ENCODE data around the gene DGKD.
A peak's percentile ranks its signal among the peaks of the same experiment; 100 is the strongest.
"Not testable (repeated sequence)": the region's sequence is repeated elsewhere in the genome, so short reads cannot be mapped to it uniquely, and the experiment has no call there.

The DGKD gene

GRCh38 chr2:233386382-233387041, 32.2 kb downstream of the DGKD start:
- no peak for DNase-seq

- no peak for DNase-seq
Measured at GRCh38 chr2:233387225-233387624, 32.9 kb downstream of the DGKD start.

GRCh38 chr2:233387667-233388528, 33.6 kb downstream of the DGKD start:
- no peak for DNase-seq

DNA sequence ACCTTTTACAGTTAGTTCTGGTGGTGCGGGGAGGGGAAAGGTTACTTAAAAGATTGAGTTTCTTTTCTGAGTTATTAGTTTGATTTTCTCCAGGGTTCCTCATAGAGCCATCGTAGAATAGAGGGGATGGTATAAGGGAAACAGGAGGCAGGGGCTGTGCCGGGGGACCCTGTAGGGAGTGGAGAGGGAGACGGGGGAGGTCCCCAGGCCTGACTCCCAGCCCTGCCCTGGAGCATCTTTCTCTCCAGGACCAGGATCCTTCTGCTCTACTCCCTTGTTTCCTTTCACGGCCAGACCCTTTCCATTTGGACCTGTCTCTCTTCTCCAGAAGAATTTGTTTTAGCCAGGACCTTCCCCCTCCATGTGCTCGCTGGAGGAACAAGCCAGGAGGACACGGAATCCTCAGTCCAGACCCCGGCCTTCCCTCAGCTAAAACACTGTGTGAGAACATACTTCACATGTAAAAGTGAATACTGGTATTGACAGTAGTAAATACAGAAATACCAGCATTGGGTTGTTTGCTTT, 35.4 kb downstream of the DGKD start:
- no peak for DNase-seq

DNA sequence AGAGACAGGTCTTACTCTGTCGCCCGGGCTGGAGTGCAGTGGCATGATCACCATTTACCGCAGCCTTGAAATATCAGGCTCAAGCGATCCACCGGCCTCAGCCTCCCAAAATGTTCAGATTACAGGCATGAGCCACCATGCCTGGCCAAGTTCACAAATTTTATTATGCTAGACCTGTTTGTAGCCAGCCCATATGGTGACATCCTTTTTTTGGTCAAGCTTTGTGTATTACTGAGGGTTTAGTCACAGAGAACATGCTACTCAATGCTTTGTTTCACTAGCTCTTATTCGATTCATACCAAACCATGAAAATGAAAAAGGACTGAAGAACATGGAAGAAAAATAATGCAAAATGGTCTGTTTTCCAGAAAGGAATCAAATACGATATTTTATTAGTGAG, 41.4 kb downstream of the DGKD start:
- DNase-seq: no peak

- DNase-seq: not testable (repeated sequence)
Measured at GRCh38 chr2:233396726-233397665, 42.7 kb downstream of the DGKD start.

DNA sequence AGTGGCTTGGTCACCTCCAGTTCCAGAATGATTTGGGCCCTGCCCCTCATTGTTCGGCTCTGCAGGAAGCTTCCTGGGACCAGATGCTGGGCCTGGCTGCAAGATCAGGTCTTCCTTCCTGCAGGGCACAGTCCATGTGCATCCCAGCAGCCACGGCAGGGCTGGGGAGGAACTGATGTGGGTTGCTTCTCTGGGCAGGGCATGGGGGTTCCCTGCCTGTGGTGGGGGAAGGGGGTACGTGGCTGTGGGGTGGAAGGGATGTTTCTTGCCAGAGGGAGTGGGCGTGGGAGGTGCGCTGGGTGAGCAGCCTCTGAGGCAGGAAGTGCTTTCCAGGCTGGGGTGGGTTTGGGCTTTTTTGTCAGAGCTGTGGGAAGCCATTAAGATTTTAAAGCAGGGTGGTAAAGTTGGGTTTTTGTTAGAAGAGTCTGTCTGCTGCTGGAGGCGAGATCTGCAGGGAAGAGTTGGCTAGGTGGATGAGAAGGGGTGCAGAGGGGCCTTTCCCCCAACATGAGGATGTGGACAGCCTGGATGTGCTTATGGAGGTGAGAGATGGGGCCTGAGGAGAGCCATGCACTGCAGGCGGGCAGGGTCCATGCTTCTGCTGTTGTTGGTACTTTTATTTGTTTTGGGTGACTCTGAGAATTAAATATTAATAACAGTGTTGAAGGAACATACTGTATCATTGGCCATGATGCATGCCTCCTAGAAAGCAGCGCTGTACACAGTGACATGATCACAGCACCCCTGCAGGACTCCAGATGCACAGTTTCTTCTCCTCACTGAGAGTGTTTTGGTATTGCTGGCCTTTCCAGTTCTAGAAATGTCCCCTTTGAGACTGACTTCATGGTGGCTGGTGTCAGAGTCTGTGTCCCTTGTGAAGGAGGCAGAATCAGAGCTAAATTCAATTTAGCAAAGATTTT, 45.3 kb downstream of the DGKD start:
- DNase-seq: peak in 3 of 4 experiments; percentile 31 to 61 (median 42)

DNA sequence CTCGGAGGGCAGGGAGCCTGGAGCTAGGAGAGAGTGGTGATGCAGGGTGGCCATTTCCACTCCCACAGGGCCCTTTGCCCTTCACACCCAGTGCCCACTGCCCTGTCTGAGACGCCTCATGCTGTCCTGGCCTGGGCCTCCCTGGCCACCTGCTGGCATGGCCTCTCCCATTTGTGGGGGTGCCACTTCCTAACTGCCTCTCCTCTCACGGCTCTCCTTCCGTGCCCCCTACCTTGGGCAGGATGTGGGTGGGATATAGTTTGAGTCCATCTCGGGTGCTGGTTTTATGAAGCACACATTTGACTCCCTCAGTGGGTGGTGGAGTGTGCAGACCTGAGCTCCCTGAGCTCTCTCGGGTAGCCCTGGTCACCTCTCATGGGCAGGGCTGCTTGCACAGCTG, 46.0 kb downstream of the DGKD start:
- no peak for DNase-seq

GRCh38 chr2:233400961-233401360, 46.7 kb downstream of the DGKD start:
- no peak for DNase-seq

DNA sequence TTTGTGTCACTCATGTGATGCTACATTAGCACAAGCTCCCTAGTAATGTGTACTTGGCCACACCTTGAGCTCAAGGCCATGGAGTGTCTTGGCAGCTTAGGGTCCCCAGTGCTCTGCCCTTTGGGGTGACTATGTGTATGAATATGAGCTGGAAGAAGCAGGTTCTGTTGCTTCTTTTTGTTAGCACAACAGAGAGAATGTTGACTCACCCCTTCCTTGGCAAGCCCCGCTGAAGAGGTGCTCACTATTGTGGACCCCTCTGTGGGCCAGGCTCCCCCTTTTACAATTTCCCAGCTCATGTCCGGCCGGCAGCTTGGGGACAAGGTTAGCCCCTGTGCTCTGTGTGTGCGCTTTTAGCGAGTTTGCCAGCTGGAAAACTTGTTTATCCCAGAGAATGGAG, 48.1 kb downstream of the DGKD start:
- DNase-seq: no peak

- DNase-seq: no peak
Measured at GRCh38 chr2:233402789-233403188, 48.5 kb downstream of the DGKD start.

- peak in 3 of 4 experiments; percentile 29 to 53 (median 33) for DNase-seq
Measured at GRCh38 chr2:233404222-233404621, 49.9 kb downstream of the DGKD start.

DNA sequence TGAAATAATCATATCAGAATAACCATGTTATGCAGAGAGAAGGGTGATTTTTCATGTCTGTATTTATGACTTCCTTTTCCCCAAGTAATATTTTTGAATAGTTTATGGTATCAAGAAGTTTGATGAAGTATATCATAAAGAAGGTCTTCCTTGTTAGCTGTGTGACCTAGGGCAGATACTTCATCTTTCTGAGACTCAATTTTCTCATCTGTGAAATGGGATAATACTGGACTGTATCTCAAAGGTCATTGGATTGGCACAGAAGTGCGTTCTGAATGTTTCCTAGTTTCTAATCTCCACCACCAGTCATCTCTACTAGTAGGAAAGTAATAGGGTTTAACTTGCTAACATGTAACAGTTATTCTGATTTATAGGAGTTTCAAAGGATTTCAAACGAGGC, 52.6 kb downstream of the DGKD start:
- DNase-seq: no peak

DNA sequence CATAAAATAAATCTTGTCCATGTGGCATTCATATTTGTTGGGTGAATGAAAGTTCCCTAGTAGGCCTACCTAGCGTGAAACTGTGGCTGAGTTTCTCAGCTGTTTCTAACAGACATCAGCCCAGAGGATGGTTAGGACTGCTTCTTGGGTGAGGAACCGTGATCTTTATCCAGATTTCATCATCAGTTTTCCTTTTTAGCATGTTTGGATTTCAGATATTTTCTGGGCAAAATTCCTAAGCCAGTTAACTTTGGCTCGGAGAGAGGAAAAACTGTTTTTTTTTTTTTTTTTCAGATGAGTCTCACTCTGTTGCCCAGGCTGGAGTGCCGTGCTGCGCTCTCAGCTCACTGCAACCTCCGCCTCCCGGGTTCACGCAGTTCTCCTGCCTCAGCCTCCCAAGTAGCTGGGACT, 53.5 kb downstream of the DGKD start:
- DNase-seq: no peak

DNA sequence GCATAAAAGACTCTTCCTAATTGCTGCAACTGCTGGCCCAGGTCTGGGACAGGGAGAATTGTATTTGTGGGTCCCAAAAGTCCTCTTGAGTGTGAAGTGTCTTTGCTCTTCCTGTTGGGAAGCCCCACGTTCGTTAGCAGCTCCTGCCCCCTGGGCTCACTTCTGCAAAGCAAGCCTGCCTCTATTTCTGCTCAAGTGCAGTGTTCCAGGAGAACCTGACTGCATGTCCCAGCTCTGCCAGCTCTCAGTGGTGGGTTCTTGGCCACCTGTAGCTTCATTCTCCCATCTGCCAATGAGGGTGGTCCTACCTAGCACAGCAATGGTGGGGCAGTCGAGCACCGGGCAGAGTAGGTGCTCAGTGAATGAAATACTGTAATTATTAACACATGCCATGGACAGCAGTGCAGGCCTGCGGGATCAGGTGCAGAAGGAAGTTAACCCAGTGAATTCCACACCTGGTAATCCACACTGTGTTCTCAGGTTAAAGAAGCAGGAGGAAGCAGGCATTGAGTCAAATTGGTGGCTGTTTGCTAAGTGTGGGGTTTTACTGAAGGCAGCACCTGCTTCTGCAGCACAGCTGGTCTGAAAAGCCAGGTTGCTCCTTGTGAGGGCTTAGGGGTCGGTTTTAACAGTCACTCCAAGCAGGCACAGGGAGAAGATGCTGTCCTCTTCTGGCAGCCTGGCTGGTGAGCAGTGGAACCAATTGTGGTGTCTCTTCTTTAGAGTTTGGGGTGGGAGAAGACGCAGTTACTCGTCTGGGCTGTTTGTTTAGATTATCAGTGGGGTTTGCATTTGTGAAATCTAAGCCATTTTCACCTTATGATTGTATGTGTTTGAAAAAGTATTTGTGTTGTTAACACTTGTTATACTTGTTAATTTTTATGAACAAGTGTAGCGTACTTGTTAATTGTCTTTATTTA, 54.3 kb downstream of the DGKD start:
- DNase-seq: peak in 1 of 4 experiments; percentile 9

DNA sequence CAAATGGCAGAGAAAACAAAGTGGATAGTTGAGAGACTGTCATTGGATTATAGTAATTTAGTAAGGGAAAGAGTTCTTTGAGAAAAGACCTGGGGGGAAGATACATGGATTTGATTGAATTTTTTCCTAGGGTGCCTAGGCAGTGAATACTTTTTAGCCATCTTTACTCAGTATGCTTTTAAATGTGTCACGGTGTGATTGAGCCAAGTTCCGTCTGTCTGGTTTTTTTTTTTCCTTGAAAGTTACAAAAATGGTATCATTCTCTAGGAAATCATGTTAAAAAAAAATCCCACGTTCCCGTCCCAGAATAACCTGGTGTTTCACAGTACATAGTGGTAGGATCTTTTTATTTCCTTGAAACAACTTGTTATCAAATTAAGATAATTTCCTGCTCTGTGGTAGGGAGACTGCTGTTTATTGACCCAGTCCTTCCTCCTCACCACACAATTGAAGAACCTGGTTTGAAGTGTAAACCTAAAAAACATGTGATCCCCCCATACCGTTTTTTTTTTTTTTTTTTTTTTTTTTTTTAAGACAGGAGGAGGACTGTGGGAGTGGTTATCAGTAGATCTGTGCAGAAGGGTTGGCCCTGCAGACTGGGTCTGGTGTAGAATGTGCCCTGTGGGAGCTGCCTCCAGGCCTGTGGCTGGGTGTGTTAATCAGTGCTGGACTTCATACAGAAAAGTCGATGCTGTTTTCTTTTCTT, 55.1 kb downstream of the DGKD start:
- no peak for DNase-seq

GRCh38 chr2:233410196-233410760, 56.0 kb downstream of the DGKD start:
- no peak for DNase-seq

DNA sequence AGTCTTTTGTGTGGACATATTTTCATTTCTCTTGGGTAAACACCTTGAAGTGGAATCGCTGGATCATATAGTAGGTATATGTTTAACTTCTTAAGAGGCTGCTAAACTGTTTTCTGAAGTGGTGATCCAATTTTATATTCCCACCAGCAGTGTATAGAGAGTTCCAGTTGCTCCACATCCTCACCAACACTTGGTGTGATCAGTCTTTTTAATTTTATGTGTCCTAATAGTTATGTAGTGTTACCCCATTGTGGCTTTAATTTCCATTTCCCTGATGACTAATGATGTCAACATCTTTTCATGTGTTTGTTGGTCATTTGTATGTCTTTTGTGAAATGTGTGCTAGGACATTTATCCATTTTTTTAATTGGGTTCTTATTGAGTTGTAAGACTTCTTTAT, 56.9 kb downstream of the DGKD start:
- peak in 1 of 4 experiments; percentile 30 for DNase-seq

- no peak for DNase-seq
Measured at GRCh38 chr2:233412405-233412804, 58.1 kb downstream of the DGKD start.
